Measurements from ENCODE around the gene FAM78B. TPM values are rescaled to one million over a fixed set of nuclear protein-coding genes. Genes with fewer than 3 reads are reported as not detected.

The FAM78B gene
- total RNA-seq, 1 experiment from 2014 or later, result 0.24 TPM

GRCh38 chr1:166159656-166160055 lies 7.1 kb downstream of the FAM78B start:
- no peaks in the 10 kb centered on the region for H3K36me3 ChIP-seq (ENCODE audit: insufficient read depth, low read length, poor library complexity, severe bottlenecking)
- no peak overlapping the region for H3K4me3 ChIP-seq (ENCODE audit: low read depth, low read length, poor library complexity, severe bottlenecking)
- CTCF ChIA-PET, result no interaction called here
- POLR2A ChIA-PET (ENCODE audit: low non-redundant PET), result no interaction called here
- no peak overlapping the region for H3K27ac ChIP-seq (ENCODE audit: low read depth, low read length, poor library complexity, severe bottlenecking)
- no peak for DNase-seq (ENCODE audit: low spot score)
- peaks cover 40% of the 10 kb centered on the region for H3K27me3 ChIP-seq (replicated peaks; ENCODE audit: insufficient read depth, low read depth, low read length, poor library complexity)
- intact Hi-C loops (cut with micrococcal nuclease; ENCODE audit: unreplicated experiment), result loop anchor here (10.0 kb wide), 1 partner anchor 235 kb away; no protein-coding TSS in a partner anchor
- BruUV-seq (replicated peaks), result no TSS peak
- TF ChIP-seq EZH2 (IDR thresholded peaks at IDR 0.05; ENCODE audit: borderline replicate concordance, low read depth, low read length, poor library complexity, severe bottlenecking) (no peak), CTCF (conservative IDR thresholded peaks at IDR 0.05; ENCODE audit: low read depth, low read length) (no peak)
- H3K4me1 ChIP-seq (ENCODE audit: insufficient read depth, low read length, poor library complexity, severe bottlenecking), result no peaks in the 10 kb centered on the region
- H3K9me3 ChIP-seq (ENCODE audit: low read depth, low read length, poor library complexity, severe bottlenecking), result no peaks in the 10 kb centered on the region

DNA sequence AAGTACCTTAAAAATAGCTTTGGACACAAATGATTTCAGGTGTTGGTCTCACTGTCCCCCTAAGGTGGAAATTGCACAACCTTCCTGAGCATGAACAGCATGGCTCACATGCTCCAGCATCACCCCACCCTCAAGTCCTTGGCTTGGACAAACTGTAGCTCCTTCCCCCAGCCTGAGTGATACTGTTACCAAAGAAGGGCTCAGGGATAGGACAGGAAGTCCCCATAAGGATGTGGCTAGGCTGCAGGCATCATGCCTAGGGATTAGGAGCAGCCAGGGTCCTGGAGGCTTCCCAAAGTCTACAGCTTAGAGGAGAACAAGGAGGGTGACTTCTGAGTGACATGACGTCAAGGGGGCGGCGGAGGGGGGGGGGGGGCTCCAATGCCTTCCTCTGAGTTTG lies 10.1 kb downstream of the FAM78B start:
- H3K36me3 ChIP-seq (ENCODE audit: insufficient read depth, low read length, poor library complexity, severe bottlenecking), result no peaks in the 10 kb centered on the region
- no peak overlapping the region for H3K4me3 ChIP-seq (ENCODE audit: low read depth, low read length, poor library complexity, severe bottlenecking)
- TF ChIP-seq CTCF (conservative IDR thresholded peaks at IDR 0.05; ENCODE audit: low read depth, low read length) (no peak), EZH2 (IDR thresholded peaks at IDR 0.05; ENCODE audit: borderline replicate concordance, low read depth, low read length, poor library complexity, severe bottlenecking) (no peak)
- ChIA-PET CTCF (no interaction called here), POLR2A (ENCODE audit: low non-redundant PET) (no interaction called here)
- no peaks in the 10 kb centered on the region for H3K4me1 ChIP-seq (ENCODE audit: insufficient read depth, low read length, poor library complexity, severe bottlenecking)
- peaks cover 11% of the 10 kb centered on the region for H3K27me3 ChIP-seq (replicated peaks; ENCODE audit: insufficient read depth, low read depth, low read length, poor library complexity)
- DNase-seq (ENCODE audit: low spot score), result no peak
- no peak overlapping the region for H3K27ac ChIP-seq (ENCODE audit: low read depth, low read length, poor library complexity, severe bottlenecking)
- BruUV-seq (replicated peaks), result no TSS peak
- intact Hi-C loops (cut with micrococcal nuclease; ENCODE audit: unreplicated experiment), result no loop called here
- H3K9me3 ChIP-seq (ENCODE audit: low read depth, low read length, poor library complexity, severe bottlenecking), result no peaks in the 10 kb centered on the region

DNA sequence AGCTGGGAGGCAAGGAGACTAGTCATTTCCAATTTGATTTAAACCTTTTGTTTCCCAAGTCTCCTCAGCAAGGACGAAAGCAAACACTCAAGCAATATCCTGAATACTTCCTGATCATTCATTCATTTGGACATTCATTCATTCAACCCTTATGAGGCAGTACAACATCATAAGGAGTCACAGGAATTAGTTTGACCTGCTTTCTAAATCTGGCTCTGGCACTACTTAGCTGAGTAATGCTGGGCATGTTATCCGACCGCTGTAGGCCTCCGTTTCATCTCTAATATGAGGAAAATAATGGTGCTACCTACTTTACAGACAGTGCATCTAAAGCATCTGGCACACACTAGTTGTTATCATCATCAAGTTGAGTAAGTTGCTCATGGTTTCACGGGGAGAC lies 11.7 kb downstream of the FAM78B start:
- Histone ChIP-seq H3K27ac (ENCODE audit: low read depth, low read length, poor library complexity, severe bottlenecking) (no peak overlapping the region), H3K27me3 (replicated peaks; ENCODE audit: insufficient read depth, low read depth, low read length, poor library complexity) (no peaks in the 10 kb centered on the region), H3K9me3 (ENCODE audit: low read depth, low read length, poor library complexity, severe bottlenecking) (no peaks in the 10 kb centered on the region), H3K36me3 (ENCODE audit: insufficient read depth, low read length, poor library complexity, severe bottlenecking) (no peaks in the 10 kb centered on the region), H3K4me1 (ENCODE audit: insufficient read depth, low read length, poor library complexity, severe bottlenecking) (no peaks in the 10 kb centered on the region), H3K4me3 (ENCODE audit: low read depth, low read length, poor library complexity, severe bottlenecking) (no peak overlapping the region)
- intact Hi-C loops (cut with micrococcal nuclease; ENCODE audit: unreplicated experiment), result no loop called here
- DNase-seq (ENCODE audit: low spot score), result no peak
- TF ChIP-seq CTCF (conservative IDR thresholded peaks at IDR 0.05; ENCODE audit: low read depth, low read length) (no peak), EZH2 (IDR thresholded peaks at IDR 0.05; ENCODE audit: borderline replicate concordance, low read depth, low read length, poor library complexity, severe bottlenecking) (no peak)
- ChIA-PET POLR2A (ENCODE audit: low non-redundant PET) (no interaction called here), CTCF (no interaction called here)
- BruUV-seq (replicated peaks), result no TSS peak
